NCI-H510A (cell line): ENCODE data around the gene DUSP1.
"Not testable (repeated sequence)": the region's sequence is repeated elsewhere in the genome, so short reads cannot be mapped to it uniquely, and the experiment has no call there.

ENCODE experiments used
- DNase-seq: peaks from one replicate; lab custom pipeline; 2025; lab: John Stamatoyannopoulos, UW

Gene DUSP1

GRCh38 chr5:172797771-172798191, 26.8 kb upstream of the DUSP1 start:
- no peak for DNase-seq

GRCh38 chr5:172796306-172796705, 25.3 kb upstream of the DUSP1 start:
- DNase-seq: no peak

- DNase-seq: no peak
Measured at GRCh38 chr5:172795318-172795977, 24.5 kb upstream of the DUSP1 start.

GRCh38 chr5:172793577-172794488, 22.8 kb upstream of the DUSP1 start:
- DNase-seq: no peak

GRCh38 chr5:172792701-172793570, 21.9 kb upstream of the DUSP1 start:
- no peak for DNase-seq

GRCh38 chr5:172791726-172792445, 20.9 kb upstream of the DUSP1 start:
- no peak for DNase-seq

- no peak for DNase-seq
Measured at GRCh38 chr5:172791286-172791685, 20.3 kb upstream of the DUSP1 start.

GRCh38 chr5:172790496-172790889, 19.5 kb upstream of the DUSP1 start:
- no peak for DNase-seq

GRCh38 chr5:172789687-172790495, 18.9 kb upstream of the DUSP1 start:
- DNase-seq: no peak

GRCh38 chr5:172788771-172789686, 18.0 kb upstream of the DUSP1 start:
- DNase-seq: no peak

- not testable (repeated sequence) for DNase-seq
Measured at GRCh38 chr5:172787538-172787937, 16.5 kb upstream of the DUSP1 start.

GRCh38 chr5:172786736-172787462, 15.9 kb upstream of the DUSP1 start:
- no peak for DNase-seq

GRCh38 chr5:172785429-172786088, 14.6 kb upstream of the DUSP1 start:
- no peak for DNase-seq

GRCh38 chr5:172784162-172784561, 13.2 kb upstream of the DUSP1 start:
- not testable (repeated sequence) for DNase-seq

GRCh38 chr5:172783319-172783718, 12.3 kb upstream of the DUSP1 start:
- not testable (repeated sequence) for DNase-seq

- DNase-seq: no peak
Measured at GRCh38 chr5:172782169-172783039, 11.4 kb upstream of the DUSP1 start.

- DNase-seq: no peak
Measured at GRCh38 chr5:172779691-172780341, 8.8 kb upstream of the DUSP1 start.
